Upper lobe of left lung (tissue), 4 donors: ENCODE results near the gene HYAL4.

ENCODE experiments used
- POLR2A ChIP-seq, 4 donors: fragments of 450-650 bp; IDR thresholded peaks; one replicate each; pipeline ENCODE4 v1.5.1; 2016 to 2017; ENCODE audit warnings: antibody characterized with exemption in 4 of 4, mild to moderate bottlenecking in 2 of 4
- TF ChIP-seq, protein P1 (sequence below), 6 experiments: fragments of 450-650 bp in 4 of 6; fragments of 200-600 bp in 2 of 6; sonication (generic) in 2 of 6; IDR thresholded peaks; one replicate each; pipeline ENCODE4 v1.5.1; 2016 to 2019; ENCODE audit warnings: antibody characterized with exemption in 6 of 6

DNA sequence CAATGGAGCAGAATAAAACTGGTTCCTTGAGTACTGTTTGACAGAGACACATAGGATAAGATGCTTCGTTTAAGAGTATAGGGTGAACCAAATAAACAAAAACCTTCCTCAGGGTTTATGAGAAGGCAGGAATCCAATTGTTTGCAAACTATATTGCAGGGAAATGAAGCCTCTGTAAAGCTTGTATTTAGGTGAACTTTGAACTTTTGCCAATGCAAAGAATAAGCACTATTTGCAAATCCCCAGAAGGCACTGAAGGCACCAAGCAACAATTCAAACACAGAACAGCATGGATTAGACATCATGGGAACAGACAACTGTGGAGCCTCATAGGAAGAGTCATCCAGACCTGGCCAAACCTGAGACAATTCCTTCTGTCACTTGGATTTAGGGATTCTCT is 49.1 kb upstream of the HYAL4 start:
- no peak for TF ChIP-seq POLR2A (IDR thresholded peaks at IDR 0.05)
- TF ChIP-seq, protein P1, sequence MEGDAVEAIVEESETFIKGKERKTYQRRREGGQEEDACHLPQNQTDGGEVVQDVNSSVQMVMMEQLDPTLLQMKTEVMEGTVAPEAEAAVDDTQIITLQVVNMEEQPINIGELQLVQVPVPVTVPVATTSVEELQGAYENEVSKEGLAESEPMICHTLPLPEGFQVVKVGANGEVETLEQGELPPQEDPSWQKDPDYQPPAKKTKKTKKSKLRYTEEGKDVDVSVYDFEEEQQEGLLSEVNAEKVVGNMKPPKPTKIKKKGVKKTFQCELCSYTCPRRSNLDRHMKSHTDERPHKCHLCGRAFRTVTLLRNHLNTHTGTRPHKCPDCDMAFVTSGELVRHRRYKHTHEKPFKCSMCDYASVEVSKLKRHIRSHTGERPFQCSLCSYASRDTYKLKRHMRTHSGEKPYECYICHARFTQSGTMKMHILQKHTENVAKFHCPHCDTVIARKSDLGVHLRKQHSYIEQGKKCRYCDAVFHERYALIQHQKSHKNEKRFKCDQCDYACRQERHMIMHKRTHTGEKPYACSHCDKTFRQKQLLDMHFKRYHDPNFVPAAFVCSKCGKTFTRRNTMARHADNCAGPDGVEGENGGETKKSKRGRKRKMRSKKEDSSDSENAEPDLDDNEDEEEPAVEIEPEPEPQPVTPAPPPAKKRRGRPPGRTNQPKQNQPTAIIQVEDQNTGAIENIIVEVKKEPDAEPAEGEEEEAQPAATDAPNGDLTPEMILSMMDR (IDR thresholded peaks at IDR 0.05), result no peak
